ENCODE results near the gene NT5DC1.

The NT5DC1 gene

GRCh38 chr6:116255246-116255800 lies 154.7 kb downstream of the NT5DC1 start:
- TF ChIP-seq, protein P1, sequence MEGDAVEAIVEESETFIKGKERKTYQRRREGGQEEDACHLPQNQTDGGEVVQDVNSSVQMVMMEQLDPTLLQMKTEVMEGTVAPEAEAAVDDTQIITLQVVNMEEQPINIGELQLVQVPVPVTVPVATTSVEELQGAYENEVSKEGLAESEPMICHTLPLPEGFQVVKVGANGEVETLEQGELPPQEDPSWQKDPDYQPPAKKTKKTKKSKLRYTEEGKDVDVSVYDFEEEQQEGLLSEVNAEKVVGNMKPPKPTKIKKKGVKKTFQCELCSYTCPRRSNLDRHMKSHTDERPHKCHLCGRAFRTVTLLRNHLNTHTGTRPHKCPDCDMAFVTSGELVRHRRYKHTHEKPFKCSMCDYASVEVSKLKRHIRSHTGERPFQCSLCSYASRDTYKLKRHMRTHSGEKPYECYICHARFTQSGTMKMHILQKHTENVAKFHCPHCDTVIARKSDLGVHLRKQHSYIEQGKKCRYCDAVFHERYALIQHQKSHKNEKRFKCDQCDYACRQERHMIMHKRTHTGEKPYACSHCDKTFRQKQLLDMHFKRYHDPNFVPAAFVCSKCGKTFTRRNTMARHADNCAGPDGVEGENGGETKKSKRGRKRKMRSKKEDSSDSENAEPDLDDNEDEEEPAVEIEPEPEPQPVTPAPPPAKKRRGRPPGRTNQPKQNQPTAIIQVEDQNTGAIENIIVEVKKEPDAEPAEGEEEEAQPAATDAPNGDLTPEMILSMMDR (IDR thresholded peaks at IDR 0.05; ENCODE audit: control insufficient read depth, insufficient read depth, low read depth, low read length, missing control alignments), result no peak
- H3K4me3 ChIP-seq (ENCODE audit: control insufficient read depth, low read depth, low read length), result no peak overlapping the region
- no peak for DNase-seq (ENCODE audit: low read depth)

GRCh38 chr6:116256694-116257093 lies 156.0 kb downstream of the NT5DC1 start:
- TF ChIP-seq, protein P1 (IDR thresholded peaks at IDR 0.05; ENCODE audit: control insufficient read depth, insufficient read depth, low read depth, low read length, missing control alignments), result no peak
- no peak for DNase-seq (ENCODE audit: low read depth)
- H3K4me3 ChIP-seq (ENCODE audit: control insufficient read depth, low read depth, low read length), result no peak overlapping the region

DNA sequence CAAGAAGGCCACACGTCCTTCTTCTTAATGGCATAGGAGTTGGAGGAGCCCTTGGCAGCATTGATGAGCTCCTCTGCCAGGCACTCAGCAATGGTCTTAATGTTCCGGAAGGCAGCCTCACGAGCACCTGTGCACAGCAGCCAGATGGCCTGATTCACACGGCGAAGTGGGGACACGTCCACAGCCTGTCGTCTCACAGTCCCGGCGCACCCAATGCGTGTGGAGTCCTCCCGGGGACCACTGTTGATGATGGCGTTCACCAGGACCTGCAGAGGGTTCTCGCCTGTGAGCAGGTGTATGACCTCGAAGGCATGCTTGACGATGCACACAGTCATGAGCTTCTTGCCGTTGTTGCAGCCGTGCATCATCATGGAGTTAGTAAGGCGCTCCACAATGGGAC lies 157.9 kb downstream of the NT5DC1 start:
- no peak overlapping the region for H3K4me3 ChIP-seq (ENCODE audit: control insufficient read depth, low read depth, low read length)
- DNase-seq (ENCODE audit: low read depth), result no peak
- TF ChIP-seq, protein P1 (IDR thresholded peaks at IDR 0.05; ENCODE audit: control insufficient read depth, insufficient read depth, low read depth, low read length, missing control alignments), result no peak

- DNase-seq (ENCODE audit: low read depth), result no peak
- TF ChIP-seq, protein P1 (IDR thresholded peaks at IDR 0.05; ENCODE audit: control insufficient read depth, insufficient read depth, low read depth, low read length, missing control alignments), result no peak
- no peak overlapping the region for H3K4me3 ChIP-seq (ENCODE audit: control insufficient read depth, low read depth, low read length)
Measured at GRCh38 chr6:116263353-116263752, 162.7 kb downstream of the NT5DC1 start.

DNA sequence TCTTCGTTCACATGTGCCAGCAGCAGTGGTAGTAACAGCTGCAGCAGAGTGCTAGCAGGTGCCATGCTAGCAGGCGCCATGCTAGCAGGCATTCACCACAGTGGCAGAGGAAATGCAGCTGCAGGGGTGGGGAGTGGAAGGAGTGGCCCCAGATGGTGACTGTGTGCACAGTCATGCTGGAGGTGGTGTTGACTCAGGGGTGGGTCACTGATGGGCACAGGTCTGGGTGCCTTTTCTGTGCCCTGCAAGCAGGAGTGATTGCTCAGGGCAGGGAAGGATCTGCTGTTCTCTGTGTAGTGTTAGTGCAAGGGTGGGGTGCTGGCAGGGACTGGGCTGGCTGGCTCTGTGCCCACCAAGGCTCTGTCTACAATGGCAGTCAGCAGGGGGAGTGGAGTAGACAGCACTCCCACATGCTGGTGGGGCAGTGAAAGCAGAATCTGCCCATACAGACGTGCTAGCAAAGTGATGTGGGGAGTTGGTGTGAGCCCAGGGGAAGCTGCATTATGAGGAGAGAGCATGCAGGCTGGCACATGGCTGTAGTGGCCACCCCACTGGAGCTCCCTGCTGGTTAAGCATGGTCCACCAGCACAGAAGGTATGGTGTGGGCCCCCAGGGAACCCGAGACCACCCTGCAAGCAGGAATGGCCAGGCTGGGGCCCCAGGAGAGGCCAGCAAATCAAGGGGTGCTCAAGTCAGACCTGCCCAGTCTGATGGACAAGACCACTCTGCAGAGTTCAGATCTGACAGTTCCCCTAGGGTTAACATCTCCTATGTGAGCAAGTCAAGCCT lies 164.6 kb downstream of the NT5DC1 start:
- no peak overlapping the region for H3K4me3 ChIP-seq (ENCODE audit: control insufficient read depth, low read depth, low read length)
- no peak for DNase-seq (ENCODE audit: low read depth)
- TF ChIP-seq, protein P1 (IDR thresholded peaks at IDR 0.05; ENCODE audit: control insufficient read depth, insufficient read depth, low read depth, low read length, missing control alignments), result no peak

DNA sequence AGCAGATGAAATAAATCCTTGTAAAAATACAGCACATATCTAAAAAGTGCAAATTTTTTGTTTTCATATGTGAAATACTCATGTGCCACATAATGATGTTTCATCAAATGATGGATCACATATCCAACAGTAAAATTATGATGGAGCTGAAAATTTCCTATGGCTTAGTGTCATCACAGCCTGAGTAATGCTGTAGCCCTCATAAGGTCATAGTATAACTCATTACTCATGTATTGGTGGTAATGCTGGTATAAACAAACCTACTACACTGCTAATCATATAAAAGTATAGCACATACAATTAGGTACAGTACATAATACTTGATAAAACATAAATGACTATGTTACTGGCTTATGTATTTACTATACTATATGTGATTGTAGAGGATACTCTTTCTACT lies 166.2 kb downstream of the NT5DC1 start:
- TF ChIP-seq, protein P1 (IDR thresholded peaks at IDR 0.05; ENCODE audit: control insufficient read depth, insufficient read depth, low read depth, low read length, missing control alignments), result no peak
- no peak overlapping the region for H3K4me3 ChIP-seq (ENCODE audit: control insufficient read depth, low read depth, low read length)
- DNase-seq (ENCODE audit: low read depth), result no peak

All from AG09309 (cell line).